Neural crest cell (in vitro differentiated cells): ENCODE results near the gene ITPR1. TPM values are rescaled to one million over a fixed set of nuclear protein-coding genes. Genes with fewer than 3 reads are reported as not detected.
A peak's percentile ranks its signal among the peaks of the same experiment; 100 is the strongest.

Experiments
- DNase-seq: peaks from one replicate; pipeline ENCODE4 v3.0.0; 2021; ENCODE audit warnings: low read depth, mixed read lengths, low spot score
- H3K27ac Mint-ChIP-seq: one replicate; pipeline ENCODE4 v1.8.0; 2021; ENCODE audit warnings: mild to moderate bottlenecking, mixed read lengths; ENCODE audit not compliant: unreplicated experiment
- H3K27me3 Mint-ChIP-seq: 2 replicates; pipeline ENCODE4 v1.8.0; 2021; ENCODE audit warnings: low read depth, mild to moderate bottlenecking, mixed read lengths
- H3K36me3 Mint-ChIP-seq: 2 replicates; pipeline ENCODE4 v1.8.0; 2021; ENCODE audit warnings: low read depth, mild to moderate bottlenecking, mixed read lengths
- H3K4me1 Mint-ChIP-seq: 2 replicates; pipeline ENCODE4 v1.8.0; 2021; ENCODE audit warnings: mixed read lengths
- H3K4me3 Mint-ChIP-seq: one replicate; pipeline ENCODE4 v1.8.0; 2021; ENCODE audit warnings: mild to moderate bottlenecking, mixed read lengths
- H3K9me3 Mint-ChIP-seq: 2 replicates; pipeline ENCODE4 v1.8.0; 2021; ENCODE audit warnings: mixed read lengths
- total RNA-seq: library from RNA; stranded (reverse); gene quantifications from 2 replicates; pipeline ENCODE4 v1.2.1, GENCODE V29; 2021
- TF ChIP-seq, protein P1 (sequence below): fragments of 200-600 bp; sonication (generic); conservative IDR thresholded peaks from 2 replicates; pipeline ENCODE4 v1.5.0; 2021; ENCODE audit warnings: antibody characterized with exemption, mild to moderate bottlenecking

Gene ITPR1
- total RNA-seq, 1 donor from 2014 or later: 4.8 TPM

GRCh38 chr3:4580346-4581123 is 87.4 kb downstream of the ITPR1 start:
- Mint-ChIP-seq H3K27ac (no peak overlapping the region), H3K27me3 (no peaks in the 10 kb centered on the region), H3K9me3 (no peaks in the 10 kb centered on the region), H3K36me3 (no peaks in the 10 kb centered on the region), H3K4me3 (no peak overlapping the region), H3K4me1 (peaks cover 6% of the 10 kb centered on the region)
- no peak for DNase-seq
- TF ChIP-seq, protein P1, sequence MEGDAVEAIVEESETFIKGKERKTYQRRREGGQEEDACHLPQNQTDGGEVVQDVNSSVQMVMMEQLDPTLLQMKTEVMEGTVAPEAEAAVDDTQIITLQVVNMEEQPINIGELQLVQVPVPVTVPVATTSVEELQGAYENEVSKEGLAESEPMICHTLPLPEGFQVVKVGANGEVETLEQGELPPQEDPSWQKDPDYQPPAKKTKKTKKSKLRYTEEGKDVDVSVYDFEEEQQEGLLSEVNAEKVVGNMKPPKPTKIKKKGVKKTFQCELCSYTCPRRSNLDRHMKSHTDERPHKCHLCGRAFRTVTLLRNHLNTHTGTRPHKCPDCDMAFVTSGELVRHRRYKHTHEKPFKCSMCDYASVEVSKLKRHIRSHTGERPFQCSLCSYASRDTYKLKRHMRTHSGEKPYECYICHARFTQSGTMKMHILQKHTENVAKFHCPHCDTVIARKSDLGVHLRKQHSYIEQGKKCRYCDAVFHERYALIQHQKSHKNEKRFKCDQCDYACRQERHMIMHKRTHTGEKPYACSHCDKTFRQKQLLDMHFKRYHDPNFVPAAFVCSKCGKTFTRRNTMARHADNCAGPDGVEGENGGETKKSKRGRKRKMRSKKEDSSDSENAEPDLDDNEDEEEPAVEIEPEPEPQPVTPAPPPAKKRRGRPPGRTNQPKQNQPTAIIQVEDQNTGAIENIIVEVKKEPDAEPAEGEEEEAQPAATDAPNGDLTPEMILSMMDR: no peak

GRCh38 chr3:4581124-4581424 is 87.9 kb downstream of the ITPR1 start:
- Mint-ChIP-seq H3K4me1 (peaks cover 6% of the 10 kb centered on the region), H3K36me3 (no peaks in the 10 kb centered on the region), H3K27me3 (no peaks in the 10 kb centered on the region), H3K9me3 (no peaks in the 10 kb centered on the region), H3K27ac (no peak overlapping the region), H3K4me3 (no peak overlapping the region)
- TF ChIP-seq, protein P1: no peak
- no peak for DNase-seq

DNA sequence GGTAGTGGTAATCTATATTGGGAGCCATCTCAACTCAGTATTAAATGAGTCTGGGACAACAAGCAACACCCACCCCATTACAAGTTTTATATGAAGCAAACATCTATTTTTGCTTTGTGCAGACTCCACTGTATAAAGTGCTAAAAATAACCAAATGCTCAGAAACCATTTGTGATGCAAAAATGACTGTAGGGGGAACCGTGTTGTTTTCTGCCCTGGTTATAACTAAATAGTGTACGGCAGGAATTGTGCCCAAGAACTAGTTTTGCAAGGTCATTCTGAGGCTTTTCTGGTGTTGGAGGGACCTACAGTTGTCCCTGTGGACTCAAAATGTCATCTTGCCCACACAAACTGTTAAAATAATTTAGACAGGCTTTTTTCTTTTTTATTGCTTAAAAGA is 88.3 kb downstream of the ITPR1 start:
- Mint-ChIP-seq H3K36me3 (no peaks in the 10 kb centered on the region), H3K4me3 (no peak overlapping the region), H3K27ac (no peak overlapping the region), H3K9me3 (no peaks in the 10 kb centered on the region), H3K4me1 (peaks cover 6% of the 10 kb centered on the region), H3K27me3 (no peaks in the 10 kb centered on the region)
- TF ChIP-seq, protein P1: no peak
- no peak for DNase-seq

DNA sequence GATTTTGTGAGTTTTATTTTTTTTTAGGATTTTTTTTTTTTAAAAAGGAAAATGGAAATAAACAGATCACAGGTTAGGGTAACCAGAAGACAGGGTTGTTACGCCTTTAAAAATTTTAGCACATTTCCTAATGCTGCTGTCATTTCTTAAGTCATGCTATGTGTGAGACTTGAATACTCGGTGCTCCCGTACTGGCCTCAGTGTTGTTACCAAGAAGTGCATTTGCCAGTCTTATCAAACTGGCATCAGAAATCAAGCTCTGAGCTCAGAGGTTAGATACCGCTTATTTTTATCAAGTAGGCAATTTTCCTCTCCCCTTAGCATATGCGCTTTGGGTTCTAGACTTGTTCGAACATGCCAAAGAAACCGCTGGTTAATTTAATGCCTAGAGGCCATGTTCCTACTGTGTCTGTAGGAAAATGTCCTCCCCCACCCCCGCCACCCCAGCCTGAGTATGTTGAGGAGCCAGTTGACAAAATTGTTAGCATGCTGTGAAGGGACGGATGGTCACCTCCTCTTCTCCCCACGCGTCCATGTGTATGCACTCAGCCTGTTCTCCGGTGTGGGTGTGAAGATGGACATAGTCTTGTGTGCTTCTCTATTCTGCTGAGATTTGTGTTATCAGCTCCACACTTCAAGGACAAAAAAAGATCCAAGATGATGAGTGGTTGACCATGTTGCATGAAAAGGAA is 88.9 kb downstream of the ITPR1 start:
- TF ChIP-seq, protein P1: no peak
- no peak overlapping the region for H3K4me3 Mint-ChIP-seq
- no peaks in the 10 kb centered on the region for H3K36me3 Mint-ChIP-seq
- H3K4me1 Mint-ChIP-seq: peaks cover 6% of the 10 kb centered on the region
- no peaks in the 10 kb centered on the region for H3K27me3 Mint-ChIP-seq
- DNase-seq: no peak
- peak overlapping the region; percentile 43 for H3K27ac Mint-ChIP-seq
- H3K9me3 Mint-ChIP-seq: no peaks in the 10 kb centered on the region

- no peaks in the 10 kb centered on the region for H3K9me3 Mint-ChIP-seq
- TF ChIP-seq, protein P1: no peak
- DNase-seq: no peak
- no peaks in the 10 kb centered on the region for H3K36me3 Mint-ChIP-seq
- no peak overlapping the region for H3K4me3 Mint-ChIP-seq
- H3K27me3 Mint-ChIP-seq: no peaks in the 10 kb centered on the region
- peak overlapping the region; percentile 62 for H3K27ac Mint-ChIP-seq
- peaks cover 6% of the 10 kb centered on the region for H3K4me1 Mint-ChIP-seq
Measured at GRCh38 chr3:4582624-4583023, 89.5 kb downstream of the ITPR1 start.
